BLaER1 (cell line): ENCODE results near the gene SRPX.
A peak's percentile ranks its signal among the peaks of the same experiment; 100 is the strongest.

Experiments used
- H3K27ac ChIP-seq: shearing (Covaris generic); formaldehyde crosslinking; 2 replicates; pipeline ENCODE4 v1.8.1; 2022
- H3K27me3 ChIP-seq: shearing (Covaris generic); formaldehyde crosslinking; 2 replicates; pipeline ENCODE4 v1.8.1; 2022
- H3K36me3 ChIP-seq: shearing (Covaris generic); formaldehyde crosslinking; 2 replicates; pipeline ENCODE4 v1.8.1; 2022
- H3K4me1 ChIP-seq: shearing (Covaris generic); formaldehyde crosslinking; 2 replicates; pipeline ENCODE4 v1.8.1; 2022
- H3K4me2 ChIP-seq: shearing (Covaris generic); formaldehyde crosslinking; 2 replicates; pipeline ENCODE4 v1.8.1; 2022
- H3K4me3 ChIP-seq: shearing (Covaris generic); formaldehyde crosslinking; 2 replicates; pipeline ENCODE4 v1.8.1; 2022
- H3K9ac ChIP-seq: shearing (Covaris generic); formaldehyde crosslinking; 2 replicates; pipeline ENCODE4 v1.8.1; 2022
- H3K9me3 ChIP-seq: shearing (Covaris generic); formaldehyde crosslinking; 2 replicates; pipeline ENCODE4 v1.8.1; 2022
- H4K20me1 ChIP-seq: shearing (Covaris generic); formaldehyde crosslinking; 2 replicates; pipeline ENCODE4 v1.8.1; 2022
- Cebpa-rat ChIP-seq: shearing (Covaris generic); IDR thresholded peaks from 2 replicates; pipeline ENCODE4 v1.8.1; 2022

SRPX gene

GRCh38 chrX:38112566-38112965, 108.1 kb downstream of the SRPX start:
- Histone ChIP-seq H3K9ac (no peak overlapping the region), H3K36me3 (no peaks in the 10 kb centered on the region), H4K20me1 (no peaks in the 10 kb centered on the region), H3K4me1 (peaks cover 16% of the 10 kb centered on the region), H3K4me2 (no peak overlapping the region), H3K4me3 (no peak overlapping the region), H3K9me3 (no peaks in the 10 kb centered on the region), H3K27ac (no peak overlapping the region), H3K27me3 (no peaks in the 10 kb centered on the region)
- no peak for TF ChIP-seq Cebpa-rat

- no peak for TF ChIP-seq Cebpa-rat
- Histone ChIP-seq H3K9me3 (no peaks in the 10 kb centered on the region), H3K36me3 (no peaks in the 10 kb centered on the region), H3K27ac (no peak overlapping the region), H3K9ac (no peak overlapping the region), H3K4me1 (peaks cover 16% of the 10 kb centered on the region), H3K27me3 (no peaks in the 10 kb centered on the region), H4K20me1 (no peaks in the 10 kb centered on the region), H3K4me2 (no peak overlapping the region), H3K4me3 (no peak overlapping the region)
Observed at GRCh38 chrX:38111196-38111595, 109.5 kb downstream of the SRPX start.

GRCh38 chrX:38110231-38110630, 110.4 kb downstream of the SRPX start:
- H3K36me3 ChIP-seq = no peaks in the 10 kb centered on the region
- no peaks in the 10 kb centered on the region for H3K27me3 ChIP-seq
- H3K9ac ChIP-seq = no peak overlapping the region
- H3K4me2 ChIP-seq = no peak overlapping the region
- H3K4me3 ChIP-seq = no peak overlapping the region
- H3K4me1 ChIP-seq = peaks cover 16% of the 10 kb centered on the region
- H4K20me1 ChIP-seq = no peaks in the 10 kb centered on the region
- TF ChIP-seq Cebpa-rat = no peak
- H3K9me3 ChIP-seq = no peaks in the 10 kb centered on the region
- no peak overlapping the region for H3K27ac ChIP-seq

- Histone ChIP-seq H3K9ac (no peak overlapping the region), H3K4me2 (no peak overlapping the region), H3K27me3 (no peaks in the 10 kb centered on the region), H3K36me3 (no peaks in the 10 kb centered on the region), H3K4me1 (peaks cover 24% of the 10 kb centered on the region), H3K9me3 (no peaks in the 10 kb centered on the region), H3K27ac (no peak overlapping the region), H3K4me3 (no peak overlapping the region), H4K20me1 (no peaks in the 10 kb centered on the region)
- TF ChIP-seq Cebpa-rat = no peak
Observed at GRCh38 chrX:38109042-38109898, 111.4 kb downstream of the SRPX start.

GRCh38 chrX:38108364-38108763, 112.3 kb downstream of the SRPX start:
- Histone ChIP-seq H3K4me3 (no peak overlapping the region), H3K36me3 (no peaks in the 10 kb centered on the region), H3K27ac (no peak overlapping the region), H3K9me3 (no peaks in the 10 kb centered on the region), H4K20me1 (no peaks in the 10 kb centered on the region), H3K9ac (no peak overlapping the region), H3K27me3 (no peaks in the 10 kb centered on the region), H3K4me1 (peaks cover 31% of the 10 kb centered on the region), H3K4me2 (peak overlapping the region; percentile 32)
- TF ChIP-seq Cebpa-rat = no peak

GRCh38 chrX:38106991-38107655, 113.5 kb downstream of the SRPX start:
- no peak overlapping the region for H3K4me3 ChIP-seq
- no peaks in the 10 kb centered on the region for H3K9me3 ChIP-seq
- H4K20me1 ChIP-seq = no peaks in the 10 kb centered on the region
- H3K27ac ChIP-seq = no peak overlapping the region
- H3K27me3 ChIP-seq = no peaks in the 10 kb centered on the region
- H3K4me2 ChIP-seq = no peak overlapping the region
- no peak for TF ChIP-seq Cebpa-rat
- H3K4me1 ChIP-seq = peaks cover 31% of the 10 kb centered on the region
- H3K9ac ChIP-seq = no peak overlapping the region
- no peaks in the 10 kb centered on the region for H3K36me3 ChIP-seq

- H3K36me3 ChIP-seq = no peaks in the 10 kb centered on the region
- TF ChIP-seq Cebpa-rat = no peak
- no peak overlapping the region for H3K9ac ChIP-seq
- no peaks in the 10 kb centered on the region for H3K27me3 ChIP-seq
- no peak overlapping the region for H3K4me2 ChIP-seq
- no peak overlapping the region for H3K4me3 ChIP-seq
- no peak overlapping the region for H3K27ac ChIP-seq
- H3K9me3 ChIP-seq = no peaks in the 10 kb centered on the region
- no peaks in the 10 kb centered on the region for H4K20me1 ChIP-seq
- peaks cover 31% of the 10 kb centered on the region for H3K4me1 ChIP-seq
Observed at GRCh38 chrX:38105216-38105725, 115.4 kb downstream of the SRPX start.

GRCh38 chrX:38103857-38104812, 116.5 kb downstream of the SRPX start:
- Histone ChIP-seq H3K4me1 (peaks cover 31% of the 10 kb centered on the region), H3K4me3 (no peak overlapping the region), H3K27ac (no peak overlapping the region), H4K20me1 (no peaks in the 10 kb centered on the region), H3K9ac (no peak overlapping the region), H3K9me3 (peaks cover 10% of the 10 kb centered on the region; the same call in 1 of the 2 replicates), H3K27me3 (no peaks in the 10 kb centered on the region), H3K36me3 (no peaks in the 10 kb centered on the region), H3K4me2 (peak overlapping the region; percentile 51)
- no peak for TF ChIP-seq Cebpa-rat

GRCh38 chrX:38102875-38103274, 117.8 kb downstream of the SRPX start:
- no peak for TF ChIP-seq Cebpa-rat
- Histone ChIP-seq H3K4me1 (peaks cover 18% of the 10 kb centered on the region), H3K27me3 (no peaks in the 10 kb centered on the region), H3K9ac (no peak overlapping the region), H3K9me3 (peaks cover 15% of the 10 kb centered on the region; the same call in 1 of the 2 replicates), H3K4me3 (no peak overlapping the region), H3K36me3 (no peaks in the 10 kb centered on the region), H4K20me1 (no peaks in the 10 kb centered on the region), H3K4me2 (no peak overlapping the region), H3K27ac (no peak overlapping the region)
